ENCODE data around the gene NUDT14.

DNA sequence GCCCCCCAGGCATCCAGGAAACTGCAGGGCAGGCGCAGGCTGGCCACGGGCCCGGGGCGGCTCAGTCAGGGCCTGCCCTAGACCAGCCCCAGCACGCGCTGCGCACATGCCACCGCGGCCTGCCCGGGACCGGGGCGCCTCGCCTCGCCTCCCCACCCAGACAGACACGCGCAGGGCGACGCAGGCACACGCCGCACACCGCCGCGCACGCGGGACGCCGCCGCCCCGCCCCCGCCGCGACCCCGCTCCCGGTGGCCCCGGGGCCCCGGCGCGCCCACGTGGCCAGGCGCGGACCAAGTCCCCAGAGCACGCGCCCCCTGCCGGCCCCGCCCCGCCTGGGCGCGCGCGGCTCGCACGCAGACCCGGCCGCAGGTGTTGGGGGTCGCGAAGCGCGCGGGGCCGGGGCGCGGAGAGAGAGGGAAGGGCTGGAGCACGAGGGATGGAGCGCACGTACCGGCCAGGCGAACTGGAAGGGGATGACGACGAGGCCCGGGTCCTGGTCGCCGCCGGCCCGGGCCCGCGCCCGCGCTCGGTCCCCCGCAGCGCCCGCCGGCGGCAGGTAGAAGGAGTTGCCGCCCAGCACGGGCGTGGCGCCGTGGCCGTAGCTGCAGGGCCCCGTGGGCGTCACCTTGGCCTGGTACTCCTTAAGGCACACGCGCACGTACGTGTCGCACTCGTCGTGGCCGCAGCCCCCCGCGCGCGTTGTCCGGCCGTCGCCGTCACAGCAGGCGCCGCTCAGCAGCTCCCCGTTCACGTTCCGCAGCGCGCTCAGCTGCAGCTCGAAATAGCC lies 13.6 kb downstream of the NUDT14 start:
- TF ChIP-seq KLF10 (tag by site-specific recombination; IDR thresholded peaks at IDR 0.05) (peak; percentile 40; the same call in 1 of the 2 replicates), TCF7L2 (IDR thresholded peaks at IDR 0.05; ENCODE audit: borderline replicate concordance, low read depth, low read length) (no peak)
- TF ChIP-seq, protein P1, sequence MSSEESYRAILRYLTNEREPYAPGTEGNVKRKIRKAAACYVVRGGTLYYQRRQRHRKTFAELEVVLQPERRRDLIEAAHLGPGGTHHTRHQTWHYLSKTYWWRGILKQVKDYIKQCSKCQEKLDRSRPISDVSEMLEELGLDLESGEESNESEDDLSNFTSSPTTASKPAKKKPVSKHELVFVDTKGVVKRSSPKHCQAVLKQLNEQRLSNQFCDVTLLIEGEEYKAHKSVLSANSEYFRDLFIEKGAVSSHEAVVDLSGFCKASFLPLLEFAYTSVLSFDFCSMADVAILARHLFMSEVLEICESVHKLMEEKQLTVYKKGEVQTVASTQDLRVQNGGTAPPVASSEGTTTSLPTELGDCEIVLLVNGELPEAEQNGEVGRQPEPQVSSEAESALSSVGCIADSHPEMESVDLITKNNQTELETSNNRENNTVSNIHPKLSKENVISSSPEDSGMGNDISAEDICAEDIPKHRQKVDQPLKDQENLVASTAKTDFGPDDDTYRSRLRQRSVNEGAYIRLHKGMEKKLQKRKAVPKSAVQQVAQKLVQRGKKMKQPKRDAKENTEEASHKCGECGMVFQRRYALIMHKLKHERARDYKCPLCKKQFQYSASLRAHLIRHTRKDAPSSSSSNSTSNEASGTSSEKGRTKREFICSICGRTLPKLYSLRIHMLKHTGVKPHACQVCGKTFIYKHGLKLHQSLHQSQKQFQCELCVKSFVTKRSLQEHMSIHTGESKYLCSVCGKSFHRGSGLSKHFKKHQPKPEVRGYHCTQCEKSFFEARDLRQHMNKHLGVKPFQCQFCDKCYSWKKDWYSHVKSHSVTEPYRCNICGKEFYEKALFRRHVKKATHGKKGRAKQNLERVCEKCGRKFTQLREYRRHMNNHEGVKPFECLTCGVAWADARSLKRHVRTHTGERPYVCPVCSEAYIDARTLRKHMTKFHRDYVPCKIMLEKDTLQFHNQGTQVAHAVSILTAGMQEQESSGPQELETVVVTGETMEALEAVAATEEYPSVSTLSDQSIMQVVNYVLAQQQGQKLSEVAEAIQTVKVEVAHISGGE (tag by site-specific recombination; conservative IDR thresholded peaks at IDR 0.05; ENCODE audit: low read depth) = no peak

Data from HEK293 (cell line).